ENCODE results near the gene ANXA4.
"Not testable (repeated sequence)": the region's sequence is repeated elsewhere in the genome, so short reads cannot be mapped to it uniquely, and the experiment has no call there.

The ANXA4 gene

DNA sequence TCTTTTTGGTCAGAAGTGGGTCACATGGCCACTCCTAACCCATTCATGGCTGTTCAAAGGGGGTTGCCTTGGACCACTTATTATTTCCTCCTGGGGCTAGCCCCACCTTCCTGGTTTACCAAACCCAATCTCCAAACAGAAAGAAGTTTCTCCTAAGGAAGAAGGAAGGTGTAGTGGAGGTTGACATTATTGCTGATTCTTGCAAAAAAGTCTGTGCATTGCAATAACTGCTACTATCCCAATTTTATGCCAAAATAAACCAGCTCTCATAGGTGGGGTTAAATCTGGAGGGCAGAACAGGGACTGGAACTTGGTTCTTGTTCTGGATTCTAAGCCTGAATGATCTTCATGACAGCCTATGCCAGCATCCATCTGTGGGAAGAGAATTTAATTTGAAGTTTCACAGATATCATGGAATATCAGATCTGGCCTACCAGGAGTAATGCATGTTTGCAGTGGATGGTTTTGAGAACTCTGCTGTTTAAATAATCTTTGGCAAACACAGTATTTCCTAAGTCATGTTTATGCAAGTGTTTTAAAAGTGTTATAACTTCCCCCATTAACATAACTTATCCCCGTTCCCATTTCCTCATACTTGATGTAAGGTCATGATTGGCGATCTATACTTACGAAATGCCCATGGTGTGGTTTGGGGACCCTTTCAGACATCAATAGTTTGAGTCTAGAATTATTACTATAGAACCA lies 11.9 kb downstream of the ANXA4 start:
- DNase-seq (ENCODE audit: low read depth in 1 of 2, low spot score in 1 of 2): no peak

- DNase-seq (ENCODE audit: low read depth in 1 of 2, low spot score in 1 of 2): no peak
These were observed 12.7 kb downstream of the ANXA4 start for GRCh38 chr2:69754633-69755032.

DNA sequence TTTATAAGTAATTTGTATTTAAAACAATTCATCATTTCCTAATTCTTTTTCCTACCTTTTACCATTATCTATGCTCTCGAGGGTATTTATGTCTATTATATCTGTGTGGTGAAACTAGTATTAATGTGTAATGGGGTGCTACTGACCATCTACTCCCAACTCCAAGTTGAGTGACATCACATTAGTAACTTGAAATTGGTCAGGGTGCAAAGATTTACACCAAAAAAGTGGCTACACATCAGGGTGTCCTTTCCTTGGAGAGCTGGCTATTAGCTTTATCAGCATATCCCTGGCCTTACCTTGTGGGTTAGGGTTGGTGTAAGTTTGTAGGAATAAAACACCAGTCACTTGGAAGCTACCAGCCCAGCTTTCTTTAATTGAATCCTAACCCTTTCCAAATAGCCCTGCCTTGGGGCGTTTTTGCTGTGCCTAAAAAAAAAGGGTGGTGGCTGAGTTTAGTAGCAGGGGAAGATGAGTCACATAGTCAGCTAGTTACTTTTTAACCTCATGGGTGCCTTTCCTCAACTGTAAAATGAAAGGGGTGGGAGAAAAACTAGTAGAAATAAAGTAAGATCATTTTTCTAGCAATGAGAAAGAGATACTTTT lies 14.0 kb downstream of the ANXA4 start:
- no peak for DNase-seq (ENCODE audit: low read depth in 1 of 2, low spot score in 1 of 2)

DNA sequence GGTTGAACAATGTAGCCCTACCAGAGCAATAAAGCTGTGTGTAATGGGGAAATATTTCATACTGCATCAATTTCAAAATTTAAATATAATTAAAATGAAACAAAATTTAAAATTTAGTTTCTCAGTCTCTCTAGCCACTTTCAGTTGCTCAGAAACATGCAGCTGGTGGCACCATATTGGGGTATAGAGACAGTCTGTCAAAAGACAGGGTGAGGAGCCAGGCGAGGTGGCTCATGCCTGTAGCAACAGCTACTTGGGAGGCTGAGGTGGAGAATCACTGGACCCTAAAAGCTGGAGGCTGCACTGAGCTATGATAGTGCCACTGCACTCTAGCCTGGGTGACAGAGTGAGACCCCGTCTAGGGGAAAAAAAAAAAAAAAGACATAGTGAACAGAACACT lies 20.1 kb downstream of the ANXA4 start:
- no peak for DNase-seq (ENCODE audit: low read depth in 1 of 2, low spot score in 1 of 2)

GRCh38 chr2:69762513-69763494 lies 20.9 kb downstream of the ANXA4 start:
- no peak for DNase-seq (ENCODE audit: low read depth in 1 of 2, low spot score in 1 of 2)

DNA sequence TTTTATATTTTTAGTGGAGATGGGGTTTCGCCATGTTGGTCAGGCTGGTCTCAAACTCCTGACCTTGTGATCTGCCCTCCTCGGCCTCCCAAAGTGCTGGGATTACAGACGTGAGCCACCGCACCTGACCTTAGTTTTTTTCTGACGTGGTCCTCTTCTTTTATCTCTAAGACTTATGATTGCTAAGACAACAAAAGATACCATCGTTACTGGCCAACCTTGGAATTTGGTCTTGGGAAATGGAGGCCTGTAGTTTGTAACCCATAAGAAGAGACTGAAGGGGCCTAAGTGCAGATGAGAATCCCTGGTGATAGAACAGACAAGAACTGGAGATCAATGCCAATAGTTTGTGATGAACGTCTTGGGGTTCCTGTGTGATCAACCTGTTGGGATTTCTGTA lies 21.9 kb downstream of the ANXA4 start:
- DNase-seq (ENCODE audit: low read depth in 1 of 2, low spot score in 1 of 2): not testable (repeated sequence)

DNA sequence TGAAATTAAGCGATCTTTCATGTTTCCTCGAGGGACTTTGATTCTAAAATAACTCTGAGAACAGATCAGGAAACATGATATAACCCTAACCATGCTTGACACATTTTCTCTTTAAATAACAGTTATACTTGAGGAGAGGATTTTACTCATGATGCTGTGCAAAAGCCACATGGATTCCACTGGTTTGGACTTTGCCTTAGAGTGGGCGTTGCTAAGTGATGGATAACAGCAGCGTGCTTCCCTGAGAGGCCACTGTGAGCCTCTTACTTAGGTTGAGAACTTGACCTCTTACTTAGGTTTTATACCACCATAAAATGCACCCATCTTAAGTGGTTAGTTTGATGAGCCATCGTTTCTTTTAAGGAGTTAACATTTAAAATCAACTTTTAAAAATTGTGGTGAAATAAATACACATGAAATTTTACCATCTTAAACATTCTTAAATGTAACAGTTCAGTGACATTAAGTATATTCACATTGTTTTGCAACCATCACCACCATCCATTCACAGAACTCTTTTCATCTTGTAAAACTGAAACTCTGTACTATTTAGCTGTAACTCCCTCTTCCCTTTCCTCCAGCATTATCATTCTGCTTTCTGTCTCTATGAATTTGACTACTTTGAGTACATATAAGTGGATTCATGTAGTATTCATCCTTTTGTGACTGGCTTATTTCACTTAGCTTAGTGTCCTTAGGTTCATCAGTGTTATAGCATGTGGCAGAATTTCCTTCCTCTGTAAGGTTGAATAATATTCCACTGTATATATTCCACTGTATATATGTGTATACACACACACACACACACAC lies 22.6 kb downstream of the ANXA4 start:
- no peak for DNase-seq (ENCODE audit: low read depth in 1 of 2, low spot score in 1 of 2)

- no peak for DNase-seq (ENCODE audit: low read depth in 1 of 2, low spot score in 1 of 2)
These were observed 23.1 kb downstream of the ANXA4 start for GRCh38 chr2:69765096-69765380.

DNA sequence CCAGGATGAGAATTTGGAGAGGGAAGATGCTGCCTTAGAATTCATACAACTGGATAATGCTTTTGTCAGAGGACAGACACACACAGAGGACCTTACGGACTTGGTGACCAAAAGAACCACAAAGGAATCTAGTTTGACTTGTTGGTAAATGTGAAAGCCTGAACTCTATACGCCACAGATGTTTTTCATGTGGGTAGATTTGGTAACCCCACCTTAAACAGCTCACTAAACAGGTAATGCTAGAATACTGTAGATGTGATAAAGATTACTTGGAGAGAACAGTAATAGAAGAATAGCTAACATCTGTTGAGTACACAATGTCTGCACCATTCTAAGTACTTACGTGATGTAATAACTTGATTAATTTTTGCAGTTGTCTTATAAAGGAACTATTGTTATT lies 24.1 kb downstream of the ANXA4 start:
- DNase-seq (ENCODE audit: low read depth in 1 of 2, low spot score in 1 of 2): no peak

DNA sequence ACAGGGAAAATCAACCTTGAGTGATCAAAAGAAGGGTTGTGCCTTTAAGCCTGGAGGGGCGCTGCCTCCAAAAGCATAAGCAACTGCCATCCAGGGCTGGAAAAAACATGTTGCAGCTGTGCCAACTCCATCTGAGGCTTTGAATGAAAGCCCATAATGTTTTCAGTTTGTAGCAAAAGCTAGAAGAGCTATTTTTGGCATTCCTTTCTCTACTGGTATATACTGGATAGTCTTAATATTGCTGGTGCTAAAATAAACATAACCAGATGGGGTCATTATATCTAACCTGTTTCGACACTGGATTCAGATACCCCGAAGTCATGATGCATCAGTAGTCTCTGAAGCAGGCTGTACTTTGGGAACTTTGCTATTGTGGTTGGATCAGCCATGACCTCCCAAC lies 25.1 kb downstream of the ANXA4 start:
- DNase-seq (ENCODE audit: low read depth in 1 of 2, low spot score in 1 of 2): no peak

DNA sequence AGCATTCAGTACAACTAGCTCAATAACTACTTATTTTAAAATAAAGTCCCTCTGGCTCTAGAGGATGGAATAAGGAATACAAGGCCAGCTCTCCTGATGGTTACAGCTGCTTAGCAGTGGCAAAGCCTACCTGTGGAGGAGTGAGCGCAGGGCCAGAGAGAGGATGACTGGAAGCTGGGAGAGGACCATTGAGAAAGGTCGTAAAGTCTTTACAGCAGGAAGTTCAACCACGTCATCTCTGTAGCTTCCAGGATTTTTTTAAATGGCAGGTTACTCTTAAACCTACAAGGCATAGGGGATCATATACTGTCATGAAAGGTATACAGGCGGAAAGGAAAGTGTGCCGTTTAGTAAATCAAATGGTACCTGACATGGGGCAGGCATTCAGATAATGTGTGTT lies 26.3 kb downstream of the ANXA4 start:
- DNase-seq (ENCODE audit: low read depth in 1 of 2, low spot score in 1 of 2): no peak

- no peak for DNase-seq (ENCODE audit: low read depth in 1 of 2, low spot score in 1 of 2)
These were observed 26.9 kb downstream of the ANXA4 start for GRCh38 chr2:69768789-69769188.

- DNase-seq (ENCODE audit: low read depth in 1 of 2, low spot score in 1 of 2): no peak
These were observed 27.3 kb downstream of the ANXA4 start for GRCh38 chr2:69769272-69769671.

DNA sequence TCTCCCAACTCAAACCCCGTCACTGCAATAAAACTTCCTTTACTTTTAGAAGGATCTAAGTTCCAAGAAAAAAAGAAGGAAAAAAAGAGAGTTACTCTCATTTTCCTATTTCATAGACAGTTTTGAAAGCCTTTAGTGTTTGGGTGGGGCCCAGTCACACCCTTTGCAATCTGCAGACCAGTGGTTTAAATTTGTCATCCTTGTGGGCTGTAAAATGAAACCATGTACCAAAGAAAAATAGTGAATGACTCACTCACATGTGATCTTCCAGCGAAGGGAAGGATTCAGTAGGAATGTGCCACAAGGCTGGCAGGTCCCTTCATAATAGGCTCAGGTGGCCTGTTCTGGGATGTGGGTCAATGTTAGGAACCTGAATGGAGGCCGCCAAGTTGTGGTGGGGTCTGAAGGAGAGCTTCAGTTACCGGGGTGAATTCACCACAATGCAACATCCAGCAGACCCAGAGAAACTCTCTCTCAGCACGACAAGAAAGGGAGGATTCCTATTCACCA lies 28.3 kb downstream of the ANXA4 start:
- no peak for DNase-seq (ENCODE audit: low read depth in 1 of 2, low spot score in 1 of 2)

- no peak for DNase-seq (ENCODE audit: low read depth in 1 of 2, low spot score in 1 of 2)
These were observed 28.8 kb downstream of the ANXA4 start for GRCh38 chr2:69770747-69771146.

DNA sequence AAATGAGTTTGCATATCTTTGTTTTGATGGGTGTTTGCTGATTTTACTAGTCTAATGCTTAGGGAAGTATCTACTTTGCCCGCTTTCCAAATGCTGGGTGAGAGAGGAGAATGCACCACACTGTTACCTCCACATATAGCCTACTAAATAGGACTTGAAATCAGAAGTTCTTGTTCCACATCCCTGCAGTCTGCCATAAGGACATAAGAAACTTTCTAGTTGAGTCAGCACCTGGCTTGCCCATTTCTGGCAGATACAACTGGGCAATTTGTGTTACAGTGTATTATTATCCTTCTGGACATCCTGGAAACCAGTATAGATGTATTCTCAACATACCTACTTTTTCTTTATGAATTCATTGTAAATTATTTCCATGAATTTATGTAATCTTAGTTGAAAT lies 29.5 kb downstream of the ANXA4 start:
- DNase-seq (ENCODE audit: low read depth in 1 of 2, low spot score in 1 of 2): no peak

DNA sequence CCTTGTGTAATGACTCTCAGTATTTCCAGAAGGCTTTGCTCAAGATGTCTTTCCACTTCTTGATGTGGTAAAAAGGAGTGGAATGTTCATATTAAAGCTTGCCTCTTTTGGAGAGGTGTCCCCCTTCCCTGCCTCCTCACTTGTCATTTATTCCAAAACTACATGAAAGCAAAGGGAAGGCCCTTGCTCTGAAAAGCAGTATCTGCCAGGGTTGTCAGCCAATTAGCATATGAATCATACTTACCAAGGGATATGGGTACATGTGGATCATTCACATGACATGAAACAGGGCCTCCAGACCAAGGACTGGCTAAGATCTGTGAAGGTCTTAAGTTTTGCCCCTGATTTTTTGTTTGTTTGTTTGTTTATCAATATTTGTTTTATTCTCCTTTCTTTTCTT lies 31.3 kb downstream of the ANXA4 start:
- DNase-seq (ENCODE audit: low read depth in 1 of 2, low spot score in 1 of 2): no peak

GRCh38 chr2:69774258-69774983 lies 32.5 kb downstream of the ANXA4 start:
- DNase-seq (ENCODE audit: low read depth in 1 of 2, low spot score in 1 of 2): not testable (repeated sequence)

GRCh38 chr2:69774984-69775982 lies 33.3 kb downstream of the ANXA4 start:
- DNase-seq (ENCODE audit: low read depth in 1 of 2, low spot score in 1 of 2): no peak
